Fibroblast of lung (primary cell): ENCODE results near the gene UBE2N.

Experiments
- CTCF ChIP-seq, 2 donors: IDR thresholded peaks in 1 of 2; conservative IDR thresholded peaks in 1 of 2; 1 replicate in 1 of 2; 2 replicates in 1 of 2; pipeline ENCODE4 v1.5.1; 2011 to 2012; ENCODE audit warnings: low read length in 2 of 2, control low read depth in 1 of 2, inconsistent platforms in 1 of 2, low read depth in 1 of 2, mild to moderate bottlenecking in 1 of 2
- EZH2 ChIP-seq: IDR thresholded peaks from 2 replicates; pipeline ENCODE4 v1.5.1; 2012; ENCODE audit warnings: low read length, control low read depth, mild to moderate bottlenecking; ENCODE audit errors: missing control alignments

- TF ChIP-seq CTCF (conservative IDR thresholded peaks at IDR 0.05 in 1 of 2, IDR thresholded peaks at IDR 0.05 in 1 of 2; ENCODE audit: low read depth in 1 of 2, low read length in 2 of 2) (no peak), EZH2 (no peak)
Measured at GRCh38 chr12:93466625-93467350, 25.0 kb upstream of the UBE2N start.
